ENCODE data around the gene NR1H3. TPM values are rescaled to one million over a fixed set of nuclear protein-coding genes. Genes with fewer than 3 reads are reported as not detected.

The NR1H3 gene
- total RNA-seq, 1 experiment from 2014 or later: 26.3 TPM

GRCh38 chr11:47269002-47269828 lies 11.4 kb downstream of the NR1H3 start:
- peak overlapping the region; percentile 82; the same call in 1 of the 2 replicates for H3K14ac ChIP-seq (ENCODE audit: insufficient read depth, low read length)
- peak overlapping the region; percentile 37 for H3K18ac ChIP-seq (ENCODE audit: insufficient read length, low read depth, low read length)
- H3K9me3 Mint-ChIP-seq: no peaks in the 10 kb centered on the region
- no peak overlapping the region for H2BK5ac ChIP-seq (ENCODE audit: insufficient read length, low read length)
- peaks cover under 1 to 6% (median 2%) of the 10 kb centered on the region in 3 experiments; a peak in 6 of 7 replicates for H3K36me3 Mint-ChIP-seq (ENCODE audit: insufficient read depth in 1 of 3, low read depth in 3 of 3)
- no peaks in the 10 kb centered on the region for H3K27me3 ChIP-seq (ENCODE audit: insufficient read depth, low read length)
- H4K91ac ChIP-seq (ENCODE audit: insufficient read length, low read depth, low read length): no peak overlapping the region
- no peaks in the 10 kb centered on the region for H4K20me1 ChIP-seq (ENCODE audit: control insufficient read depth, insufficient read depth, insufficient read length)
- WGBS (ENCODE audit: extremely low coverage, insufficient read length, low lambda C conversion rate): no CpG with 5 or more reads among the region's 52 CpGs
- H3K27ac ChIP-seq (ENCODE audit: insufficient read length, low read depth, low read length): peak overlapping the region; percentile 30
- H3K23ac ChIP-seq (ENCODE audit: insufficient read length, low read depth, low read length): no peak overlapping the region
- H4K5ac ChIP-seq (ENCODE audit: insufficient read length, low read depth, low read length): no peak overlapping the region
- no peak for TF ChIP-seq CTCF (conservative IDR thresholded peaks at IDR 0.05)
- H3K79me2 ChIP-seq (ENCODE audit: insufficient read depth, low read length): peaks cover 12% of the 10 kb centered on the region; the same call in 1 of the 2 replicates
- H3K4ac ChIP-seq (ENCODE audit: low read depth, low read length): no peak overlapping the region
- peak overlapping the region; percentile 84 to 91 for H3K4me3 Mint-ChIP-seq
- no peak overlapping the region for H3K56ac ChIP-seq (ENCODE audit: insufficient read length, low read depth, low read length)
- peaks cover 7% of the 10 kb centered on the region; the same call in 1 of the 2 replicates for H3K4me1 ChIP-seq (ENCODE audit: insufficient read depth, low read length)
- no peaks in the 10 kb centered on the region for H3K9me3 ChIP-seq (ENCODE audit: control insufficient read depth, low read depth, low read length)
- H3K27ac Mint-ChIP-seq: peak overlapping the region; percentile 80 to 98 (median 97)
- H3K9ac ChIP-seq (ENCODE audit: extremely low read depth, insufficient read length, low read length): no peak overlapping the region
- no peak overlapping the region for H4K8ac ChIP-seq (replicated peaks; ENCODE audit: insufficient read length, low read depth, low read length)
- H2AK5ac ChIP-seq (ENCODE audit: insufficient read length, low read length): no peak overlapping the region
- H3K79me1 ChIP-seq (ENCODE audit: insufficient read depth, low read depth, low read length, poor library complexity, severe bottlenecking): no peaks in the 10 kb centered on the region
- H2BK15ac ChIP-seq (ENCODE audit: low read depth, low read length): no peak overlapping the region
- H2AFZ ChIP-seq (ENCODE audit: low read length): no peak overlapping the region
- DNase-seq: peak; percentile 92
- peak overlapping the region; percentile 54 for H3K4me2 ChIP-seq (ENCODE audit: insufficient read depth, insufficient read length, low read length)
- peaks cover 13% of the 10 kb centered on the region for H3K23me2 ChIP-seq (ENCODE audit: insufficient read length, low read depth, low read length, poor library complexity, severe bottlenecking)
- H3T11ph ChIP-seq (ENCODE audit: low read length): no peak overlapping the region
- peaks cover 40 to 41% of the 10 kb centered on the region in 2 experiments for H3K4me1 Mint-ChIP-seq
- H2BK12ac ChIP-seq (ENCODE audit: insufficient read length, low read depth, low read length): no peak overlapping the region
- H2BK120ac ChIP-seq (ENCODE audit: low read depth, low read length, poor library complexity, severe bottlenecking): no peak overlapping the region
- no peaks in the 10 kb centered on the region for H3K27me3 Mint-ChIP-seq (ENCODE audit: low read depth)
- H2BK20ac ChIP-seq (ENCODE audit: low read depth, low read length, poor library complexity, severe bottlenecking): no peak overlapping the region

Data from H9 (cell line).